ENCODE results near the gene ZNF823. TPM values are rescaled to one million over a fixed set of nuclear protein-coding genes. Genes with fewer than 3 reads are reported as not detected.

The ZNF823 gene
- total RNA-seq, 1 experiment from 2014 or later = 7.4 TPM

GRCh38 chr19:11752244-11752736 lies 13.5 kb upstream of the ZNF823 start:
- H3K4me1 ChIP-seq (replicated peaks; ENCODE audit: insufficient read depth) = peaks cover 16% of the 10 kb centered on the region
- no peaks in the 10 kb centered on the region; the same call in 1 of the 2 replicates for H4K20me1 ChIP-seq (ENCODE audit: insufficient read depth)
- TF ChIP-seq CTCF (conservative IDR thresholded peaks at IDR 0.05) (no peak), EZH2 (IDR thresholded peaks at IDR 0.05; ENCODE audit: low read depth) (no peak)
- no peak overlapping the region for H3K4me3 ChIP-seq
- intact Hi-C loops (cut with micrococcal nuclease; ENCODE audit: unreplicated experiment) = no loop called here
- no peak overlapping the region for H3K27ac ChIP-seq
- H2AFZ ChIP-seq = no peak overlapping the region
- no peak overlapping the region for H3K4me2 ChIP-seq
- H3K9me2 ChIP-seq (ENCODE audit: insufficient read depth) = no peaks in the 10 kb centered on the region
- peaks cover 32% of the 10 kb centered on the region for H3K9me3 ChIP-seq (ENCODE audit: insufficient read depth, low read depth)
- no peak for DNase-seq
- CTCF ChIA-PET = no interaction called here
- BruUV-seq (replicated peaks) = no TSS peak
- H3K36me3 ChIP-seq (ENCODE audit: low read depth) = no peaks in the 10 kb centered on the region
- peaks cover 15% of the 10 kb centered on the region for H3F3A ChIP-seq (ENCODE audit: insufficient read depth, low read depth)
- H3K79me2 ChIP-seq (ENCODE audit: low read depth) = no peaks in the 10 kb centered on the region
- POLR2A ChIA-PET (ENCODE audit: unreplicated experiment) = no interaction called here
- no peaks in the 10 kb centered on the region for H3K27me3 ChIP-seq (ENCODE audit: insufficient read depth, low read depth)

GRCh38 chr19:11749751-11750150 lies 11.0 kb upstream of the ZNF823 start:
- Histone ChIP-seq H3K27ac (no peak overlapping the region), H3K79me2 (ENCODE audit: low read depth) (no peaks in the 10 kb centered on the region), H4K20me1 (ENCODE audit: insufficient read depth) (no peaks in the 10 kb centered on the region; the same call in 1 of the 2 replicates), H3K4me3 (no peak overlapping the region), H3K9me2 (ENCODE audit: insufficient read depth) (no peaks in the 10 kb centered on the region), H3F3A (ENCODE audit: insufficient read depth, low read depth) (peaks cover 8% of the 10 kb centered on the region; the same call in 1 of the 2 replicates), H3K4me2 (no peak overlapping the region), H2AFZ (no peak overlapping the region), H3K36me3 (ENCODE audit: low read depth) (no peaks in the 10 kb centered on the region), H3K27me3 (ENCODE audit: insufficient read depth, low read depth) (no peaks in the 10 kb centered on the region), H3K4me1 (replicated peaks; ENCODE audit: insufficient read depth) (peaks cover 9% of the 10 kb centered on the region), H3K9me3 (ENCODE audit: insufficient read depth, low read depth) (peaks cover 19% of the 10 kb centered on the region)
- no TSS peak for BruUV-seq (replicated peaks)
- no peak for TF ChIP-seq CTCF (conservative IDR thresholded peaks at IDR 0.05)
- no peak for TF ChIP-seq EZH2 (IDR thresholded peaks at IDR 0.05; ENCODE audit: low read depth)
- ChIA-PET CTCF (no interaction called here), POLR2A (ENCODE audit: unreplicated experiment) (no interaction called here)
- intact Hi-C loops (cut with micrococcal nuclease; ENCODE audit: unreplicated experiment) = no loop called here
- DNase-seq = no peak

GRCh38 chr19:11747277-11747676 lies 8.5 kb upstream of the ZNF823 start:
- Histone ChIP-seq H3K4me1 (replicated peaks; ENCODE audit: insufficient read depth) (no peaks in the 10 kb centered on the region; the same call in 1 of the 2 replicates), H3K79me2 (ENCODE audit: low read depth) (no peaks in the 10 kb centered on the region), H3K9me3 (ENCODE audit: insufficient read depth, low read depth) (peaks cover 15% of the 10 kb centered on the region), H4K20me1 (ENCODE audit: insufficient read depth) (no peaks in the 10 kb centered on the region; the same call in 1 of the 2 replicates), H3K27ac (no peak overlapping the region), H3K4me3 (no peak overlapping the region), H2AFZ (no peak overlapping the region), H3K36me3 (ENCODE audit: low read depth) (no peaks in the 10 kb centered on the region), H3K9me2 (ENCODE audit: insufficient read depth) (no peaks in the 10 kb centered on the region), H3F3A (ENCODE audit: insufficient read depth, low read depth) (no peaks in the 10 kb centered on the region), H3K27me3 (ENCODE audit: insufficient read depth, low read depth) (no peaks in the 10 kb centered on the region), H3K4me2 (no peak overlapping the region)
- POLR2A ChIA-PET (ENCODE audit: unreplicated experiment) = no interaction called here
- CTCF ChIA-PET = interaction anchor here (0.7 kb wide), 1 partner anchor 35 kb away, joined by 8 read pairs; no protein-coding TSS in a partner anchor
- BruUV-seq (replicated peaks) = no TSS peak
- intact Hi-C loops (cut with micrococcal nuclease; ENCODE audit: unreplicated experiment) = no loop called here
- no peak for DNase-seq
- TF ChIP-seq EZH2 (IDR thresholded peaks at IDR 0.05; ENCODE audit: low read depth) (no peak), CTCF (conservative IDR thresholded peaks at IDR 0.05) (no peak)
